WTC11 (cell line): Measurements from ENCODE around the gene WNT11. TPM values are rescaled to one million over a fixed set of nuclear protein-coding genes. Genes with fewer than 3 reads are reported as not detected.

Experiments
- ATAC-seq: fragments of 200-7000 bp; cut with Tn5 transposase; 2 replicates; pipeline ENCODE4 v1.10.0; 2021; ENCODE audit warnings: mild to moderate bottlenecking, moderate library complexity
- CTCF ChIA-PET: fragments of 300-600 bp; sonication (Branson Sonifier 250); formaldehyde crosslinking; loops from one replicate; lab custom pipeline; 2021; ENCODE audit warnings: antibody characterized with exemption; lab: Charles Lee
- POLR2A ChIA-PET: fragments of 350-600 bp; sonication (Branson Sonifier 250); formaldehyde crosslinking; loops from one replicate; lab custom pipeline; 2021; ENCODE audit warnings: antibody characterized with exemption; lab: Charles Lee
- DNase-seq: peaks from one replicate; pipeline ENCODE4 v3.0.0; 2021; ENCODE audit warnings: low spot score
- H3K27ac Mint-ChIP-seq: 2 replicates; pipeline ENCODE4 v1.8.0; 2021; ENCODE audit warnings: mixed read lengths
- H3K27me3 Mint-ChIP-seq: 2 replicates; pipeline ENCODE4 v1.8.0; 2021; ENCODE audit warnings: low read depth, mild to moderate bottlenecking, moderate library complexity, mixed read lengths
- H3K36me3 Mint-ChIP-seq: 2 replicates; pipeline ENCODE4 v1.8.0; 2021; ENCODE audit warnings: mixed read lengths
- H3K4me1 Mint-ChIP-seq: 2 replicates; pipeline ENCODE4 v1.8.0; 2022; ENCODE audit warnings: mixed read lengths
- H3K4me3 Mint-ChIP-seq: 2 replicates; pipeline ENCODE4 v1.8.0; 2021; ENCODE audit warnings: mild to moderate bottlenecking, moderate library complexity, mixed read lengths
- H3K9me3 Mint-ChIP-seq: 2 replicates; pipeline ENCODE4 v1.8.0; 2021; ENCODE audit warnings: mixed read lengths
- CREM ChIP-seq: sonication (generic); formaldehyde crosslinking; IDR thresholded peaks from 2 replicates; pipeline ENCODE4 v1.8.1; 2022; ENCODE audit warnings: mild to moderate bottlenecking, missing genetic modification reagents, moderate library complexity
- FOXP1 ChIP-seq: sonication (generic); formaldehyde crosslinking; IDR thresholded peaks from 2 replicates; pipeline ENCODE4 v1.8.0; 2022; ENCODE audit warnings: missing genetic modification reagents, mild to moderate bottlenecking, moderate library complexity, borderline replicate concordance
- GABPB1 ChIP-seq: sonication (generic); formaldehyde crosslinking; IDR thresholded peaks from 2 replicates; pipeline ENCODE4 v1.8.1; 2023; ENCODE audit warnings: mild to moderate bottlenecking, missing genetic modification reagents
- HMGA2 ChIP-seq: fragments of 250-450 bp; sonication (Bioruptor Pico); IDR thresholded peaks from 2 replicates; pipeline ENCODE4 v1.4.0; 2021; ENCODE audit warnings: mild to moderate bottlenecking, moderate library complexity
- MXD4 ChIP-seq: fragments of 250-450 bp; sonication (Bioruptor Pico); IDR thresholded peaks from 2 replicates; pipeline ENCODE4 v1.8.0; 2021; ENCODE audit warnings: mild to moderate bottlenecking, moderate library complexity, borderline replicate concordance
- NFATC4 ChIP-seq: fragments of 250-450 bp; sonication (Bioruptor Pico); IDR thresholded peaks from 2 replicates; pipeline ENCODE4 v1.9.0; 2021; ENCODE audit warnings: mild to moderate bottlenecking
- OVOL2 ChIP-seq: fragments of 250-450 bp; sonication (Bioruptor Pico); IDR thresholded peaks from 2 replicates; pipeline ENCODE4 v1.9.0; 2021; ENCODE audit warnings: mild to moderate bottlenecking, borderline replicate concordance
- TEAD1 ChIP-seq: sonication (generic); formaldehyde crosslinking; IDR thresholded peaks from 2 replicates; pipeline ENCODE4 v1.8.0; 2022; ENCODE audit warnings: mild to moderate bottlenecking, missing genetic modification reagents
- TEAD4 ChIP-seq: sonication (generic); formaldehyde crosslinking; IDR thresholded peaks from 2 replicates; pipeline ENCODE4 v1.8.0; 2022; ENCODE audit warnings: mild to moderate bottlenecking, missing genetic modification reagents
- TP53 ChIP-seq: sonication (generic); formaldehyde crosslinking; IDR thresholded peaks from 2 replicates; pipeline ENCODE4 v1.8.1; 2023; ENCODE audit warnings: mild to moderate bottlenecking, missing genetic modification reagents
- ZBTB21 ChIP-seq: sonication (generic); formaldehyde crosslinking; IDR thresholded peaks from 2 replicates; pipeline ENCODE4 v1.8.1; 2023; ENCODE audit warnings: mild to moderate bottlenecking, missing genetic modification reagents, borderline replicate concordance
- ZNF232 ChIP-seq: sonication (generic); formaldehyde crosslinking; IDR thresholded peaks from 2 replicates; pipeline ENCODE4 v1.8.0; 2022; ENCODE audit warnings: mild to moderate bottlenecking, missing genetic modification reagents
- total RNA-seq: library from RNA; stranded (reverse); gene quantifications from 3 replicates; pipeline ENCODE4 v1.2.3, GENCODE V29; 2021
- TF ChIP-seq, protein P1 (sequence below): fragments of 200-600 bp; IDR thresholded peaks from 2 replicates; pipeline ENCODE4 v1.8.0; 2022; ENCODE audit warnings: antibody characterized with exemption
- TF ChIP-seq, protein P2 (sequence below): fragments of 250-450 bp; sonication (Bioruptor Pico); IDR thresholded peaks from 2 replicates; pipeline ENCODE4 v1.9.0; 2021; ENCODE audit warnings: mild to moderate bottlenecking, borderline replicate concordance
- TF ChIP-seq, protein P3 (sequence below): sonication (generic); formaldehyde crosslinking; IDR thresholded peaks from 2 replicates; pipeline ENCODE4 v1.8.0; 2023; ENCODE audit warnings: missing genetic modification reagents
- TF ChIP-seq, protein P4 (sequence below): sonication (generic); formaldehyde crosslinking; IDR thresholded peaks from 2 replicates; pipeline ENCODE4 v1.8.0; 2022; ENCODE audit warnings: mild to moderate bottlenecking, missing genetic modification reagents
- TF ChIP-seq, protein P5 (sequence below): sonication (generic); formaldehyde crosslinking; IDR thresholded peaks from 2 replicates; pipeline ENCODE4 v1.8.0; 2023; ENCODE audit warnings: missing genetic modification reagents, mild to moderate bottlenecking, borderline replicate concordance

Gene WNT11
- total RNA-seq, 1 experiment from 2014 or later = 0.79 TPM

DNA sequence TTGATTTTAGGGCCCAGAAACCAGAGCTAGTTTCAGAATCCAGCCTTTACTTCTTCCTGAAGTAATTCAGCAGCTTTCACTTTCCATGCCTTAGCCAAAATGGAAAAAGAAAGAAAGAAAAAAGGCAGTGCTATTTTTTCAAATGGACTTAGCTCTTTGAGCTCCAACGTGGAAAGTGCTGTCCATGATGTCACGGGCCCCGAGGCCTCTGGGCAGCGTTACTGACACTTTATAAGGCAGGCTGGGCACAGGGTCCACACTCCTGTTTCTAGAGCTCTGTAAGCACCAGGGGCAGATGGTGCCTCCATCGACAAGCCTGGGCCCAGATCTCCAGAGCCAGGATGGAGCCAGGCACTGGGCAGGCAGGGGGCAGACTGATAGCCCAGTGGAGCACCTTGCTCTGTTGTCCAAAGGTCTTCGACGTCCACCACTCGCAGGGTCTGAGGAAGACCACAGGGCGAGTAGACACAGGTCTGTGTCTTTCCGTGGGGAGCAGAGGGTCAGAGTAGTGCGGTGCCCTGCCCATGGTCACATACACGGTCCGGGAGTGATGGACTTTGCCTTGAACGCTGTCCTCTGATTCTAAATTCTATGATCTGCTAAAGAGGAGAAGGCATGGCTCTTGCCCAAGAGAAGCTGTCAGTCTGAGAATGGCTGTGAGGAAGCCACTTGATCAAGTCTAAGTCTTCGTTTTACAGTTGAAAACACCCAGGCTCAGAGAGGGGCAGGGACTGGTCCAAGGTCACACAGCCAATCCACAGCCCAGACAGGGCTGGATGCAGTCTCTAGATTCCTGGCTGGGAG, 22.0 kb upstream of the WNT11 start:
- H3K27me3 Mint-ChIP-seq = peaks cover under 1% of the 10 kb centered on the region; the same call in 1 of the 2 replicates

More for the DNA sequence above, 22.0 kb upstream of the WNT11 start:
- no peak for ATAC-seq
- CTCF ChIA-PET = interaction anchor here (1.4 kb wide), 1 partner anchor 19 kb away, joined by 8 read pairs; no protein-coding TSS in a partner anchor
- Mint-ChIP-seq H3K4me1 (0 out of 2 replicates have a peak, but pooled peaks cover 3% of the 10 kb centered on the region), H3K4me3 (no peak overlapping the region), H3K36me3 (no peaks in the 10 kb centered on the region)
- TF ChIP-seq, protein P1, sequence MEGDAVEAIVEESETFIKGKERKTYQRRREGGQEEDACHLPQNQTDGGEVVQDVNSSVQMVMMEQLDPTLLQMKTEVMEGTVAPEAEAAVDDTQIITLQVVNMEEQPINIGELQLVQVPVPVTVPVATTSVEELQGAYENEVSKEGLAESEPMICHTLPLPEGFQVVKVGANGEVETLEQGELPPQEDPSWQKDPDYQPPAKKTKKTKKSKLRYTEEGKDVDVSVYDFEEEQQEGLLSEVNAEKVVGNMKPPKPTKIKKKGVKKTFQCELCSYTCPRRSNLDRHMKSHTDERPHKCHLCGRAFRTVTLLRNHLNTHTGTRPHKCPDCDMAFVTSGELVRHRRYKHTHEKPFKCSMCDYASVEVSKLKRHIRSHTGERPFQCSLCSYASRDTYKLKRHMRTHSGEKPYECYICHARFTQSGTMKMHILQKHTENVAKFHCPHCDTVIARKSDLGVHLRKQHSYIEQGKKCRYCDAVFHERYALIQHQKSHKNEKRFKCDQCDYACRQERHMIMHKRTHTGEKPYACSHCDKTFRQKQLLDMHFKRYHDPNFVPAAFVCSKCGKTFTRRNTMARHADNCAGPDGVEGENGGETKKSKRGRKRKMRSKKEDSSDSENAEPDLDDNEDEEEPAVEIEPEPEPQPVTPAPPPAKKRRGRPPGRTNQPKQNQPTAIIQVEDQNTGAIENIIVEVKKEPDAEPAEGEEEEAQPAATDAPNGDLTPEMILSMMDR = no peak
- TF ChIP-seq, protein P2, sequence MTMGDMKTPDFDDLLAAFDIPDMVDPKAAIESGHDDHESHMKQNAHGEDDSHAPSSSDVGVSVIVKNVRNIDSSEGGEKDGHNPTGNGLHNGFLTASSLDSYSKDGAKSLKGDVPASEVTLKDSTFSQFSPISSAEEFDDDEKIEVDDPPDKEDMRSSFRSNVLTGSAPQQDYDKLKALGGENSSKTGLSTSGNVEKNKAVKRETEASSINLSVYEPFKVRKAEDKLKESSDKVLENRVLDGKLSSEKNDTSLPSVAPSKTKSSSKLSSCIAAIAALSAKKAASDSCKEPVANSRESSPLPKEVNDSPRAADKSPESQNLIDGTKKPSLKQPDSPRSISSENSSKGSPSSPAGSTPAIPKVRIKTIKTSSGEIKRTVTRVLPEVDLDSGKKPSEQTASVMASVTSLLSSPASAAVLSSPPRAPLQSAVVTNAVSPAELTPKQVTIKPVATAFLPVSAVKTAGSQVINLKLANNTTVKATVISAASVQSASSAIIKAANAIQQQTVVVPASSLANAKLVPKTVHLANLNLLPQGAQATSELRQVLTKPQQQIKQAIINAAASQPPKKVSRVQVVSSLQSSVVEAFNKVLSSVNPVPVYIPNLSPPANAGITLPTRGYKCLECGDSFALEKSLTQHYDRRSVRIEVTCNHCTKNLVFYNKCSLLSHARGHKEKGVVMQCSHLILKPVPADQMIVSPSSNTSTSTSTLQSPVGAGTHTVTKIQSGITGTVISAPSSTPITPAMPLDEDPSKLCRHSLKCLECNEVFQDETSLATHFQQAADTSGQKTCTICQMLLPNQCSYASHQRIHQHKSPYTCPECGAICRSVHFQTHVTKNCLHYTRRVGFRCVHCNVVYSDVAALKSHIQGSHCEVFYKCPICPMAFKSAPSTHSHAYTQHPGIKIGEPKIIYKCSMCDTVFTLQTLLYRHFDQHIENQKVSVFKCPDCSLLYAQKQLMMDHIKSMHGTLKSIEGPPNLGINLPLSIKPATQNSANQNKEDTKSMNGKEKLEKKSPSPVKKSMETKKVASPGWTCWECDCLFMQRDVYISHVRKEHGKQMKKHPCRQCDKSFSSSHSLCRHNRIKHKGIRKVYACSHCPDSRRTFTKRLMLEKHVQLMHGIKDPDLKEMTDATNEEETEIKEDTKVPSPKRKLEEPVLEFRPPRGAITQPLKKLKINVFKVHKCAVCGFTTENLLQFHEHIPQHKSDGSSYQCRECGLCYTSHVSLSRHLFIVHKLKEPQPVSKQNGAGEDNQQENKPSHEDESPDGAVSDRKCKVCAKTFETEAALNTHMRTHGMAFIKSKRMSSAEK (CRISPR knock-in tag) = no peak
- TF ChIP-seq GABPB1 (CRISPR knock-in tag) (no peak), FOXP1 (no peak), OVOL2 (CRISPR knock-in tag) (no peak), CREM (CRISPR knock-in tag) (no peak), HMGA2 (CRISPR knock-in tag) (no peak), MXD4 (CRISPR knock-in tag) (no peak), TP53 (CRISPR knock-in tag) (no peak), ZBTB21 (CRISPR knock-in tag) (no peak), NFATC4 (CRISPR knock-in tag) (no peak), TEAD1 (CRISPR knock-in tag) (no peak), ZNF232 (no peak), TEAD4 (CRISPR knock-in tag) (no peak)
- TF ChIP-seq, protein P3, sequence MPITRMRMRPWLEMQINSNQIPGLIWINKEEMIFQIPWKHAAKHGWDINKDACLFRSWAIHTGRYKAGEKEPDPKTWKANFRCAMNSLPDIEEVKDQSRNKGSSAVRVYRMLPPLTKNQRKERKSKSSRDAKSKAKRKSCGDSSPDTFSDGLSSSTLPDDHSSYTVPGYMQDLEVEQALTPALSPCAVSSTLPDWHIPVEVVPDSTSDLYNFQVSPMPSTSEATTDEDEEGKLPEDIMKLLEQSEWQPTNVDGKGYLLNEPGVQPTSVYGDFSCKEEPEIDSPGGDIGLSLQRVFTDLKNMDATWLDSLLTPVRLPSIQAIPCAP = no peak
- TF ChIP-seq, protein P4, sequence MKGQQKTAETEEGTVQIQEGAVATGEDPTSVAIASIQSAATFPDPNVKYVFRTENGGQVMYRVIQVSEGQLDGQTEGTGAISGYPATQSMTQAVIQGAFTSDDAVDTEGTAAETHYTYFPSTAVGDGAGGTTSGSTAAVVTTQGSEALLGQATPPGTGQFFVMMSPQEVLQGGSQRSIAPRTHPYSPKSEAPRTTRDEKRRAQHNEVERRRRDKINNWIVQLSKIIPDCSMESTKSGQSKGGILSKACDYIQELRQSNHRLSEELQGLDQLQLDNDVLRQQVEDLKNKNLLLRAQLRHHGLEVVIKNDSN (CRISPR knock-in tag) = no peak
- TF ChIP-seq, protein P5, sequence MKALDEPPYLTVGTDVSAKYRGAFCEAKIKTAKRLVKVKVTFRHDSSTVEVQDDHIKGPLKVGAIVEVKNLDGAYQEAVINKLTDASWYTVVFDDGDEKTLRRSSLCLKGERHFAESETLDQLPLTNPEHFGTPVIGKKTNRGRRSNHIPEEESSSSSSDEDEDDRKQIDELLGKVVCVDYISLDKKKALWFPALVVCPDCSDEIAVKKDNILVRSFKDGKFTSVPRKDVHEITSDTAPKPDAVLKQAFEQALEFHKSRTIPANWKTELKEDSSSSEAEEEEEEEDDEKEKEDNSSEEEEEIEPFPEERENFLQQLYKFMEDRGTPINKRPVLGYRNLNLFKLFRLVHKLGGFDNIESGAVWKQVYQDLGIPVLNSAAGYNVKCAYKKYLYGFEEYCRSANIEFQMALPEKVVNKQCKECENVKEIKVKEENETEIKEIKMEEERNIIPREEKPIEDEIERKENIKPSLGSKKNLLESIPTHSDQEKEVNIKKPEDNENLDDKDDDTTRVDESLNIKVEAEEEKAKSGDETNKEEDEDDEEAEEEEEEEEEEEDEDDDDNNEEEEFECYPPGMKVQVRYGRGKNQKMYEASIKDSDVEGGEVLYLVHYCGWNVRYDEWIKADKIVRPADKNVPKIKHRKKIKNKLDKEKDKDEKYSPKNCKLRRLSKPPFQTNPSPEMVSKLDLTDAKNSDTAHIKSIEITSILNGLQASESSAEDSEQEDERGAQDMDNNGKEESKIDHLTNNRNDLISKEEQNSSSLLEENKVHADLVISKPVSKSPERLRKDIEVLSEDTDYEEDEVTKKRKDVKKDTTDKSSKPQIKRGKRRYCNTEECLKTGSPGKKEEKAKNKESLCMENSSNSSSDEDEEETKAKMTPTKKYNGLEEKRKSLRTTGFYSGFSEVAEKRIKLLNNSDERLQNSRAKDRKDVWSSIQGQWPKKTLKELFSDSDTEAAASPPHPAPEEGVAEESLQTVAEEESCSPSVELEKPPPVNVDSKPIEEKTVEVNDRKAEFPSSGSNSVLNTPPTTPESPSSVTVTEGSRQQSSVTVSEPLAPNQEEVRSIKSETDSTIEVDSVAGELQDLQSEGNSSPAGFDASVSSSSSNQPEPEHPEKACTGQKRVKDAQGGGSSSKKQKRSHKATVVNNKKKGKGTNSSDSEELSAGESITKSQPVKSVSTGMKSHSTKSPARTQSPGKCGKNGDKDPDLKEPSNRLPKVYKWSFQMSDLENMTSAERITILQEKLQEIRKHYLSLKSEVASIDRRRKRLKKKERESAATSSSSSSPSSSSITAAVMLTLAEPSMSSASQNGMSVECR (CRISPR knock-in tag) = no peak
- TF ChIP-seq, all 79 proteins: peak for 0
- H3K27ac Mint-ChIP-seq = no peak overlapping the region
- no peak for DNase-seq
- no peaks in the 10 kb centered on the region for H3K9me3 Mint-ChIP-seq
- POLR2A ChIA-PET = no interaction called here
